CD4-positive, alpha-beta T cell treated with Interferon alpha-2 for 1 hour (primary cell): ENCODE measurements around the gene BCAT1.

Source experiments
- DNase-seq, 2 donors: peaks; one replicate each; pipeline ENCODE4 v3.0.0-alpha.2; 2020 to 2022

The BCAT1 gene

DNA sequence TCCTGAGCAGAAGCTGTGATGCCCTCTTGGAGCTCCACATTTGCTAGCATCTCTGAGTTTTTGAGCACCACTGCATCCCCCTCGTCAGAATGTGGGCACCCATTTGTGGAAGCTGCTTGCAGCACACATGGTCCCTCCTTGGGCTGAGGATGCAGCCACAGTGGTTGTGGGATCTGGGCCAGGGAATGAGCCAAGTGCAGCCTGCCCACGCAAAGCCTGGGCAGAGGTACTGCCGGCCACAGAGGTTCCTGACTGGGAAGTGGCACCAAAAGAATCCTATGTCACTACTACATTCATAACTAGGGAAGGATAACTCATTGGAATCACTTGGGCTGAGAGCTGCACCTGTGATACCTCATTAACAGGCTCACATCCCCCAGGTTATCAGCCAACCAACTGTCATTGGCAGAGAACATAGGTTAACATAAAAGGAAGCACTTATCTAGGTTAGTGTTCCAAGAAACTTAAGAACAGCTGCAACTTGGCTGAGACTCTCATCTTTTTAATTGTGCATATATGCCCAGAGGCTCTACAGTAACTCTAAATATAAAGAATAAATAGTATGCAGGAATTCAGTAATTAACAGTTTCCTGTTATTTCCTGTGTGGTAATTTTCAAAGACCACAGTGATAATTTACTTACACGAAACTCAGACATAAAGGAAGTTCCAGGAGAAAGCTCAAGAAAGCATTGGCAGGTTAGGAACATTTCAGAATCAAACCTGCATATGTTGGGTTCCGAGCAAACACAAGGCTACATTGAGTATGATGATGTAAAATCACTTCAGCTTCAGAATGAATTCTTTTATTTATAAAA is 145.3 kb downstream of the BCAT1 start:
- DNase-seq = peak in 1 of 2 donors; percentile 6

DNA sequence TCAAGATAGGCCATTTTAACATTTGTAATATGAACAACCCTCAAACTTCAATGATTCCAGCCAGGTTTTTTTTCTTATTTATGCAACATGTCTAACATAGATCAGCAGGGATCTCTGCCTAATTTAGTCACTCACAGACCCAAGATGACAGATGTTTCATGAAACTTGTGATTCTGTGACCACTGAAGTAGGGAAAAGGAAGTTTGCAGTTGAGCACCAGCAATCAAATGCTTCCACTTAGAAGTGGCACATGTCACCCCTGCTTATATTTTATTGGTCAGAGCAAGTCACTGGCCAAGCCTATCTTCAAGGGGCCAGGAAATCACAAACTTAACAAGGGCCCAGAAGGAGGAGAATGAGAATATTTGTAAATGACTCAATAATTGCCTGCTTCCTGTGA is 150.6 kb downstream of the BCAT1 start:
- peak in 1 of 2 donors; percentile 6 for DNase-seq

DNA sequence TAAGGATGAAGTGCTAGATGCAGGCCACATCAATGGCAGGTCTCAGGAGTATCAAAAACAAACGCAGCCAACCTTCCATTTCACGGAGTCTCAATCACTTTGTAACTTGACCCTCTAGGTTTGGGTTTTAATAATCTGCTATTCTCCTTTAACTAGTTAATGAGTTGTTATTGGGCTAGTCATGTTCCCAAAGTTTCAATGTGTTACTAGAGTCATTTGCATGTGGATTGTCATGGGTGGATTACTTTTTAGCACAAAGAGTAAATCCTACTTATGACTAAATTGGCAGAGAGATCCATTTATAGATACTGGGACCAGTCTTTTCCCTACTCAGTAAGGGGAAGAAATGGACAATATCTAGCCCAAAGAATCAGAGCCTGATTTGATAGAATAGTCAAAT is 151.0 kb downstream of the BCAT1 start:
- no peak for DNase-seq

DNA sequence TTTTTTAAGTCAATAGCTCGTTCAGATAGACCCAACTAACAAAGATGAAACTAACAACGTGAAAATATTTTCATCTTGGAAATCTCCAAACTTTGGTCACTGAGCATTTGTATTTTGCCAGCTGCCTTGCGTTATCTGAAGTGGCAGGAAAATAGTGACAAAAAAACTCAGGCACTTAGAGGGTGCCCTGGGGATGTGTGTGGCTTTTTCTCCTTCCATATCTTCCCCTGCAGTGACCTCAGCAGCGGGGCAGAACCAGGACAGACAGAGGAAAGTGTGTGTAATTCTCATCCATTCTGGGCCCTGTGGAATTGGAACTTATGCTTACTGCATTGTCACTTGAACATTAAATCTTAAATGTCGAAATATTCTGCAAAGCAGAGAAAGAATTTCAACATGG is 152.0 kb downstream of the BCAT1 start:
- DNase-seq = no peak

DNA sequence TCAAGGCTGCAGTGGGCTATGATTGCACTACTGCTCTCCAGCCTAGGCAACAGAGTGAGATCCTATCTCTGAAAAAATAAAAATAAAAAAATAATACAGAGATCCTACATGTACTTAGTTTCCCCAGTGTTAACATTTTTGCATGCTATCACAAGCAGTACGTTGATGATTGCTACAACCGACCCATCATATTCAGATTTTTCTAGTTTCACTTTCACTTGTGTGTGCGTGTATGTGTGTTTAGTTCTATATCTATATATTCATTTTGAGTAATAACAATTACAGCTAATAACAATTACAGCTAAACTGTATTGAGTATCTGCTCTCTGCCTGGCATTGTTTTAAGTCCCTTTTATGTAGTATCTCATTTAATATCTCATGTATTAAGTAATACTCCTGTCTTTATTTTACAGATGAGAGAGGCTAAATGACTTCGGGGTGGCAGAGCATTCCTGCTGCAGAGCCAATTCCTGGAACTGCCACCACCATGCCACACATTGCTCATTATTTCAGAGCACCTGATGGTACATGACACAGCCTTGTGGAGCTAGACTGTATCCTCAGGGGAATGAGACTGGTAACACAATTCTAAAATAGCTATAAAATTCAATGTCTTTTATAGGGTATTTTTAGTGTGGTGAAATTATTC is 153.1 kb downstream of the BCAT1 start:
- DNase-seq = peak; percentile 9 to 48

DNA sequence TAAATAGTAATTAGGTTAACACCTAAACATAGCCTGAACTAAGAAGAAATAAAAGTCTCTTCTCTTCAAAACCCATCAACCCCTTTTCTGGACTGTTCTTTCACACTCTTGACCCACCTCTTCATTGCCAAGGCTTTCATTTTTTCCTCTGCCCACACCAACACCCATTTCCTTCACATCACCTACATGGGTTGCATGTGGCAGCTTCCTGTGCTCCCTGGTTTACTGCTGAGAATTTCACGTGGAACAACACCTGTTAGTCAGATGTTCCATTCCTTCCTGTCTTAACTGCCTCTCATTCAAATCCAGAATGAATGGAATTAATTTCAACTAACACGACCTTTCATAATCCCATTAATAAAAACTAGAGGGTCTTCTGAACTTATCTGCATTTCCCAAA is 157.3 kb downstream of the BCAT1 start:
- DNase-seq = no peak

DNA sequence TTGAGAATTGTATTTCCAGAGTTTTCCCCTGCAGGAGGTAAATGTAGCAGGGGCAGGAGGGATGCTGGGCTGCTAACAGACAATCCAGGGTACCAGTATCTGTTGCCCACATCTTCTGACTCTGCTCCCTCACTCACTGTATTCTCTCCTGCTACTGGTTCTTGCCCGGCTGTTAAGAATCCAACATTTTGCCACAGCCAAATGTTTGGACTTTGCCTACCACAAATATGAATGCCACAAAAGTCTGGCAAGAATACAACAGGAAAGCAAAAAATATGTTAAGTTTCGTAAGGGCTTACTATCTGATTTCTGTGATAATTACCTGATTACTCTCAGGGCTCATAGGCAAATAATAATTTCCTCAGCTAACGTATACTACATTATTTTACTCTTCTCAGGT is 160.0 kb downstream of the BCAT1 start:
- DNase-seq = no peak

DNA sequence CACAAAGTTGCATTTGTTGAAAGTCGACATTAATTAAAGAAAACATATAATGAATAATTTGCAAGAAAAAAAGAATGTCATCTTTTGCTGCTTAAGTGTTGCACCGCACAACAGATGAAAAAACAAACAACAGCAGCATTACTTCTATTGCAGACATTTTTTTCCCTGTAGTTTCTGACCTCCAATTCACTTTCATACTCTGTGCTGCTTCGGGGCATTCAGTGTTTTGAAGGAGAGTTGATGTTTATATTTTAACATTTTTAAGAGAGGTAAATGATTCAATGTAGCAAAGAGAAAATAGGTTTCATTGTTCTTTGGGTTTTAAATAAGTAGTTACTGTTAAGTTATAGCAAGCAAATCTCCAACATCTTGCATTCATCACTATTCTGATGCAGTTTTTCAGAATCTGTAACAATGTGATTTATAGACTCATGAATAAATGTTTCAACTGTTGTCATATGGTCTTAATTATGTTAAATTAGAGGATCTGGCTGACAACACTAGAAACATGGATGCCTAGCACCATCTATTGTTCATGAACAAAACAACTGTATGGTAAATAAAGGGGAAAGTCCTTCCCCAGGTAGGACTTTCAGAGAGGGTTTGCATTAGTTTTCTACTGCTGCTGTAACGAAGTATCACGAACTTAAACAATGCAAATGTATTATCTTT is 168.1 kb downstream of the BCAT1 start:
- DNase-seq = no peak

DNA sequence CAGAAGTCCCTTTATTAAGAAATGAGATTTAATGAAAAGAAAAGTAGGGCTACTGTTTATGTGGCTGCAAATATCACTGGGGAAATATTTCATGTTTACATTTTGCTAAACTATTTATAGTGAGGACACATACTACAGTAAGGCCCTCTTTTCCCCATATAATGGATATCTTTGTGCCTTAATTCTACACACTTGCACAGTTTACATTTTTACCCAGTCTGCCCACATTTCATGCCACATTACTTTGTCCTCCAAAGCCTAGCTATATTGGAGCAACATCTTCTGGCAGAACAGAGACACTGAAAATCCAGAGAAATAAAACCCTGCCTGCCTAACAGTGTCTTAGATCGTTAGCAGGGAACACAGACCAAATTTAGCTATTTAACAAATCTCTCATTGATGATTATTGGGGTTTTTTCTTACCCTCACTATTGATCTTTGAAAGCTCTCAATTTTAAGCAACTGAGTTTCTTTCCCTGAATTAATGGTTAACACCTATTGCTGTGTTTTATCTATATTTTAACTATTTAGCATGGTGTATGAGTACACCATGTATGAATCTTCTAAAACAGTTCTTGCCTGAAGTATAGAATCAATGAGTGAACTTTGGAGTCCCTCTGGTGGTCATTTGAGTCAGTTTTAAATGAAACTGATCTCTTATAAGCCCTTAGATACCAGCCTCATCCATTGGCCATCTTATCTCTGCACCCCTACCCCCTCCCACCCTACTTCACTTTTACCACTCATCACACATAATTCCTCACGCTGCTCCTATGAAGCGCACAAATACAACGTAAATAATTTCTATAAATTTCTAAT is 170.2 kb downstream of the BCAT1 start:
- peak in 1 of 2 donors; percentile 25 for DNase-seq

DNA sequence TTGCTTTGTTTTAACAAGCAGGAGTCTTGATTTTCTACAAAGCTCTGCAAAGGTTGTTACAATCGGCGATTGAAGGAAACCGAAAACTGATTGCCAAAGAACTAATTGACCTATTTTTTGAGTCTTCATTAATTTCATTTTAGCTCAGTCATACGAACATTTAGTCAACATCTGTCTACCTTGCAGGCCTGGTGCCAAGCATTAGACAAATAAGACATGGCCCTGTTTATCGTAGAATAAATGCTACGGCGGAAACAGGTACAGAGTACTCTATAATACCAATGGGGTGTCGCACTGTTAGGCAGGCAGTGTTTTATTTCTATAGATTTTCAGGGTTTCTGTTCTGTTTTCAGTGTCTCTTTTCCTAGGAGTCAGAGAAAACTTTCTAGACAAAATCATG is 171.5 kb downstream of the BCAT1 start:
- no peak for DNase-seq

DNA sequence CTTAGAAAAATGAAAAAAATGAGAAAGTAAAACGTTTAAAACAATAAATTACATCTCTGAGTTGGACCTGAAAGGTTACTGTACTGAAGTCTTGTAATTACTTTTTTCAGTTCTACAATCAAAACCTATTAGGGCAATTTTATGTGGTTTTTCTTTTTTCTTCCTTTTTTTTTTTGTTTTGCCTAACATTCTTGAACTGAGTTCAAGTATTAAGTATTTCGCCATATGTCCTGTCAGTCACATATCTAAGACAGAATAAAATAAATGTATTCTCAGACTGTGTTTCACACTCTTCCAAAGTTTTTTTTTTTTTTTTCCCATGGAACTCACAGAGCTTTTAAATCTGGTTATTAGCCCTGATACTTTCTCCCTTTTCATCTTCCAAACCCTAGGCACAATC is 172.0 kb downstream of the BCAT1 start:
- no peak for DNase-seq

DNA sequence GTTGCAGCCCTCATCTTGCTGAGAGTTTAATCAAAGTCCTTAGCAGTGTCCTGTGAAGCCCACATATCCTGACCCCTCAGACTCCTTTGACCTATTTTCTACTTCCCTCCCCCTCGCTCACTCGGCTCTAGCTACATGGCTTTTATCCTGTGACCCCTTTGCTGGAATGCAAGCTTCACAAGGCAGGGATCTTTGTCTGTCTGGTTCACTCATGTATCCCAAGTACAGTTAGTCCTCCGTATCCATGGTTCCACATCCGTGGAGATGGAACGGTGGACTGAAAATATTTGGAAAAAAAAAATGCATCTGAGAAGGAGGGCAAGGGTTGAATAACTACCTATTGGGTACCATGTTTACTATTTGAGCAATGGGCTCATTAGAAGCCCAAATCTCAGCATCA is 173.8 kb downstream of the BCAT1 start:
- no peak for DNase-seq

DNA sequence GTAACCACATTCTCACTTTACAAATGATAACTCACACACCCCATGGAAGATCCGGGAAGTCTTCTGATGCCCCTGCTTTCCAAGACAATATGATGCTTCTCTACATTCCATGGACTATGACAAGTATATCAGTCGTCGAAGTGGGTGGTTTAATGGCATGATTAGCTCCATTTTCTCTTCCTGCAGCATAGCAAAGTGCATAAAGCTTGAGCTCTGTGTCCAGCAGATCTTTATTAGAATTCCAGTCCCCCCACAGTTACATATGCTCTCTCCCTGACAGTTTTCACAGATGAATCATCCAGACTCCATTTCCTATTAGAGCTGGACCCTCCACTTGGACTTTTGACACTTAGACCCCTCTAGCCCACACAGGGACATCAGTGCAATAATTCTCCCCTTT is 174.9 kb downstream of the BCAT1 start:
- DNase-seq = no peak

DNA sequence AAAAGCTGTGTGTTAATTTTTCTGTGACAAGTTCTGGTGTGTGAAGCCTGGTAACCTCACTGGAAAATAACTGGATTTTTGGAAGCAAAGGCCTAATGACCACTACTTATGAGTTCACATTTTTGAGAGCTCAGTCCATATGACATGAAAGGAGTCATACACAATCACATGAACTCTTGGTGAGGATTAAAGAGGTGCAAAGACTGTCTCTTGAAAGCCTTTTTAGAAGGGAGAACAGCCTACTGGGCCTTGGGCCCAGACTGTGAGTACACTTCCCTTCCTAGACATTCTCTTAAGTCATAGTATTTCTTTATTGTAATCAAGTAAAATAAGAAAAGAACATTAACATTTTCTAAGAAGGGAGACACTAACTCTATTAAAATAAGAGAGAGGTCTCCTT is 176.1 kb downstream of the BCAT1 start:
- DNase-seq = no peak

DNA sequence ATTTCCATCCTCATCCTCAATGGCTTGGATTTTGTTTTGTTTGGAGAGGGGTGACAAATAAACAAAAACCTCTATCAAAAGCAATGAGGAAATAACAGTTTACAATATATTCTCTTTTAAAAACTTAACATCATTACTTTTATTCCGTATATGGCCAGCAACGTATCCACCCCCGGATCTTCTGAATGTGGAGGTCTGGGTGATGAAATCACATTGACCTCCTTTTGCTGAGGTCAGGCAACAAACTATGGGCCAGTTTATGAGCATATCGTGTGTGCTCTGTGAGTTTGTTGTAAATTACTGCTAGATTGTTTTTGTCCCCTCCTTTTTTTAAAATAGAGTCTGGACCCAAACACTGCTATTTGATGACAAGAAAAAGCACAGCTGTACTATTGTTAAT is 178.1 kb downstream of the BCAT1 start:
- no peak for DNase-seq

DNA sequence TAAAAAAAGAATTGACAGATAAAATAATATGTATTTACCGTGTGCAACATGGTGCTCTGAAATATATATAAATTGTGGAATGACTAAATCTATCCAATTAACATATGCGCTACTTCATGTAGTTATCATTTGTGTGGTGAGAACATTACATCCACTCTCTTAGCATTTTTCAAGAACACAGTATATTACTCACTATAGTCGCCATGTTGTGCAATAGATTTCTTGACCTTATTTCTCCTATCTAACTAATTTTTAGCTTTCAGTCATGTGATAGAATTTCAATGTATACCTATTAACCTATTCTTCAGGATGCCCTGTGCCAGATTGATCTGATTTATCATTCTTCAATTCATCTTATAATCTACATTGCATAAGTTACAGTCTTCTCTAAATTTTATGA is 178.6 kb downstream of the BCAT1 start:
- no peak for DNase-seq

DNA sequence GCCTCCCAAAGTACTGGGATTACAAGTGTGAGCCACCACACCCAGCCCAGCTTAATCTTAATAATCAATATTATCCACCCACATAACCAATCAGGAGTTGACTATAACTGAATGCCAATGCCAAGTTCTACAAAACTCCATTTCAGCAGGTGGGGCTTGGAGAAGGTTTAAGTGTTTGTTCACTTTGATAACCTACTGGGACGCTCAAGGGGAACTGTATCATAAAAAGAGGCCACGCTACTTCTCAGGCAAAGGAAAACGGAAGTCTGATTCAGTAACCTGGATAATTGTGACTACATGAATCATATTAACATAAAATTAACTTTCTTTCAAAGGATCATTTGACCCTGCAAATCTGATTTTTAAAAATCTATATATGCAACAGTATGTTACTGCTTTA is 179.2 kb downstream of the BCAT1 start:
- no peak for DNase-seq

DNA sequence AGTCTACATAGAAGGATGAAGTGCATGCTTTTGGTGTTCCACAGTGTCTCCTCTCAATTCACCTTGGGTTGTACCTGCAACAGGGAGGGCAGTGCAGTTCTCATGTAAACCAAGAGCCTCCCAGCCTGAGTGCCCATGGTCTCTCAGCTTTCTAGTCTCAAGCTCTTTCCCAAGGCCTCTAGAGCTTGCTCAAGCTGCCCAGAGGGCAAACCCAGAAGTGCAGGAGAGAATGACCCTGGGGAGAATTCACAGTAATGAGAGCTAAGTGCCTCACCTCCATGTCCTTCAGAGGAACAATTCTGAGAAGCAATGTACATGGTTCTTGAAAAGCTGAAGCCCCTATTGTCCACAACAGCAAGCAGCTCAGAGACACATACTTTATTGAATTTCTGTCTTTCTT is 180.5 kb downstream of the BCAT1 start:
- no peak for DNase-seq

DNA sequence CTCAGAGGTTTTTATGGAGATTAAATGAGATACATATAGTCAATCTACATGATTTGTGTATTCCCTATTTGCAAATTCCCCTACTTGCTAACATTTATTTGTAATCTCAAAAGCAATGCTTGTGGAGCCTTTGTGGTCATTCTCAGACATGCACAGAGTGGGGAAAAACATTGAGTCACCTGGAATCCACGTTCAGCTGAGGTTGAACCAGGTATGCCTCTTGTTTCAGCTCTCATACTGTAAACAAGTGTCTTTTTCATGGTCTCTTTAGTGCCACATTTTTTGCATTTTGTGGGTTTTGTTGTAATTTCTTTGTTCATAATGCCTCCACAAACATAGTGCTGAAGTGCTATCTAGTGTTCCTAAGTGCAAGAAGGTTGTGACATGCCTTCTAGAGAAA is 181.9 kb downstream of the BCAT1 start:
- DNase-seq = no peak

DNA sequence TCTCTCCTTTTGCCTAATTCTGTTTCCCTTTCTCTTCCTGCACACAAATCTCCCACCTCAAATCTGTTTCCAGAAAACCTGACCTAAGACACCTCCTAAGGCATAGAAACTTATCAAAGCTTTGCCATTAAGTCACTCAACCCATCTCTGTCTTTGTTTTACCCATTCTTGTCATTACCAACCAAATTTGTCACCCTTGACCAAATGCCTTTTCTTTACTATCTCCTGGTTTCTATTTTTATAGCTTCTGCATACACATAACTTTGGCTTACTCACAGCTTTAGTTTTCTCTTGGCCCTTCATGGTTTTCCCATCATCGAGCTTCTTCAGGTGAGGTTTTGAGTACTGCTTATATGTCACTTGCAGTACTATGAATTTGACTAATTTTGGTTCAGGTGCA is 184.2 kb downstream of the BCAT1 start:
- no peak for DNase-seq

DNA sequence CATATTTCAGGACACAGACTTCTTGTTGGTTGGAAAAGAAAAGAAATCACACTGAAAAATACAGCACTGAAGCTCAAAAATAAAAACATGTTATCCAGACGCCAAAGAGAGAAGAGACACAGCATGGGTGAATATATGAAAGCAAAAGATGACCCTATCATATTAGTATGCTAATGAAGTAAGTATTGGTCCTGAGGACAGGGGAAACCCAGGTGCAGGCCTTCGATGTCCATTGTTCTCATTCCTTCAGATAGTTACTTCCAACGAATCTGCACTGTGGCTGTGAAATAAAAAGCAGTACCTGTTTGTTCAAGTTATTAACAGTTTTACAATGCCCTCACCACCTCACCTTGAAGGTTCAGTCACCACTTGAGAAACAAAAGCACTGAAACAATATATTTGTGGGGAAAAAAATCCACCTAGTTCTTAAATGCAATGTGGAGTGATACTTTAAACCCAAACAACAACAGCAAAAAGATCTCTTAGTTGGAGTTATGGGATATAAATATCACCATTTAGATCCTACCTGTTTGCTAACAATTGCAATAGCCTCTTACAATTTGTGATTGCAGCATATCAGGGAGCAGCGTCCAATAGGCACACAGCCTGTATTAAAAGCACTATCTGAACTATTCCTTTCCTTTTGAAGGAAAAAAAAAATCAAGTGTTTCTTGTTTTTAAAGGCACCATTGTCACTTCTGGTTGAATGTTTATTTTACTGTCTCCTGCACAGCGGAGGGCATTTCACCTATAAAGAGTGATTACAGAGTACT is 188.1 kb downstream of the BCAT1 start:
- no peak for DNase-seq

DNA sequence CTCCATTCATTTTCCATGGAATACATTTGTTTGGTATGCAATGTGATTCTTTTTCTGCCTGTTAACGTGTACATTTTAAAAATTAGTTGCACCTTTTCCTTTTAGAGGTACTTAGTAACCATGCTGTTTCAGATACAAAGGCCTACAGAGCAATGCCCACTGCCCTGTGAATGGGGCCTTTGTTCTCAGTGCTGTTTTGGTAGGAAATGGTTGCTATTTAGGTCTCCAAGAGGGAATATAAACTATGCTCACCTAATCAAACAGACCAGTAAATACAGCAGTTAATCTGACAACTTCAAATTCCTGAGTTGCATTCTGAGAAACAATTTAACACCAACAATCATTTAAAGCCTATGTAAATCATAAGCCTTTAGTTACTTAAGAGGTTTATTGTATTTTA is 188.7 kb downstream of the BCAT1 start:
- DNase-seq = no peak
